HG03280 (cell line): ENCODE results near the gene SMYD5.

Source experiments
- ATAC-seq: cut with Tn5 transposase; IDR thresholded peaks from one replicate; pipeline ENCODE4 v1.9.1; 2021; ENCODE audit warnings: mild to moderate bottlenecking, moderate library complexity; ENCODE audit not compliant: unreplicated experiment

The SMYD5 gene

GRCh38 chr2:73203055-73203681 lies 10.9 kb upstream of the SMYD5 start:
- no peak for ATAC-seq

GRCh38 chr2:73205611-73206010 lies 8.4 kb upstream of the SMYD5 start:
- ATAC-seq: no peak

- no peak for ATAC-seq
Measured at GRCh38 chr2:73208258-73208657, 5.8 kb upstream of the SMYD5 start.

- ATAC-seq: no peak
Measured at GRCh38 chr2:73210019-73210418, 4.0 kb upstream of the SMYD5 start.

GRCh38 chr2:73210696-73211095 lies 3.3 kb upstream of the SMYD5 start:
- ATAC-seq: no peak

- no peak for ATAC-seq
Measured at GRCh38 chr2:73212098-73212447, 2.0 kb upstream of the SMYD5 start.

GRCh38 chr2:73212448-73213176 lies 1.4 kb upstream of the SMYD5 start:
- peak; percentile 75 for ATAC-seq

GRCh38 chr2:73215254-73215653 lies 1.2 kb downstream of the SMYD5 start:
- ATAC-seq: no peak

GRCh38 chr2:73217160-73217559 lies 3.1 kb downstream of the SMYD5 start:
- ATAC-seq: no peak

GRCh38 chr2:73217826-73218225 lies 3.8 kb downstream of the SMYD5 start:
- ATAC-seq: no peak

GRCh38 chr2:73218298-73218697 lies 4.3 kb downstream of the SMYD5 start:
- no peak for ATAC-seq

GRCh38 chr2:73223821-73224220 lies 9.8 kb downstream of the SMYD5 start:
- no peak for ATAC-seq

GRCh38 chr2:73225513-73226360 lies 11.7 kb downstream of the SMYD5 start:
- ATAC-seq: no peak

GRCh38 chr2:73227086-73227485 lies 13.0 kb downstream of the SMYD5 start:
- no peak for ATAC-seq

GRCh38 chr2:73228631-73229030 lies 14.6 kb downstream of the SMYD5 start:
- no peak for ATAC-seq

GRCh38 chr2:73232403-73233153 lies 18.5 kb downstream of the SMYD5 start:
- peak; percentile 10 for ATAC-seq

GRCh38 chr2:73233154-73233931 lies 19.3 kb downstream of the SMYD5 start, which contains the start of gene PRADC1:
TSS of gene PRADC1 (minus strand) at chr2:73233239. CDS start at chr2:73233160, 79 bp downstream.
- peak; percentile 92 for ATAC-seq

- ATAC-seq: peak; percentile 62
Measured at GRCh38 chr2:73233932-73234832, 20.1 kb downstream of the SMYD5 start, which contains the start of gene CCT7. TSS of gene CCT7 (plus strand) at chr2:73234308. CDS start at chr2:73234379, 71 bp downstream.
